ENCODE measurements around the gene EIF2AK3. TPM values are rescaled to one million over a fixed set of nuclear protein-coding genes. Genes with fewer than 3 reads are reported as not detected.

Gene EIF2AK3
- total and polyA plus RNA-seq, 2 of the 13 experiments (the other 11 are each of a cell fraction or from before 2014, with no cell fraction given): 10.3 to 30.6 TPM

DNA sequence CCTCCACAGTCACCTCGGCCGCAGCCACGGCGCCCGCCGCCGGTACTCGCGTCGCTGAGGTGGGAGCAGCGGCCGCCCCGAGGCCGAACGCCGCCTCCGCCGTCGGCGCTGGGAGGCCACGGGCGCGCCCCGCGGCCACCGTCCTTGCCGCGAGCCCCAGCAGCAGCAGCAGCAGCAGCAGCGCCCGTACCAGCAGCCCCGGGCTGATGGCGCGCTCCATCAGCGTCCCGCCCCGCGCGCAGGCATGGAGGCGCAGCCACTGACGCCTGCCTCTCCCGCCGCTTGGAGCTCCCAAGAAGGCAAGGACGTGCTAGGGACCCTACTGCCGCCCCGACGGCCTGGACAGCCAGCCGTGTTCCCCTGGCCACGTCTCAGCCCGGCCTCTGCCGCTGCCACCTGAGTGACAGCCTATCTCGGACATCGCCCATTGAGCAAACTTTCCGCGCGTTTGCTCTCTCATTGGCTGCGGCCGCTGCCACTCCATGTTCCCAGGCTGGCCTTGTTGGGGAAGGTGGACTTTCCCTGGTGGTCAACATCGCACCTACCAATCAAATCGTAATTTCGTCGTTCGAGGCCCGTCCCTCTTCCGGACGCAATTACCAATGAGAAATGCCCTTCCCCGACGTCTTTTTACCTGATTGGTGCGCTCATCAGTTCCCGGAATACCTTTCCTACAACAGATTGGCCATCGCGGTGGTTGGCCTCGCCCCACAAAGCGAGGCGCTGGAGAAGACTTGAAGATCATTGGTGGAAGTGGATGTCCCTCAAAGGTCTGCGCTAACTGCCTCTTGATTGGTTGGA lies at the start of gene EIF2AK3 (continued):
- TF ChIP-seq RXRB (CRISPR knock-in tag; IDR thresholded peaks at IDR 0.05; ENCODE audit: borderline replicate concordance) (peak; percentile 45; the same call in 1 of the 2 replicates), KLF11 (CRISPR knock-in tag; IDR thresholded peaks at IDR 0.05) (peak; percentile 69; the same call in 1 of the 2 replicates), ZNF772 (CRISPR knock-in tag; IDR thresholded peaks at IDR 0.05) (no peak; the same call in 1 of the 2 replicates), ZNF143 (CRISPR knock-in tag; IDR thresholded peaks at IDR 0.05) (no peak; the same call in 1 of the 2 replicates), SUZ12 (IDR thresholded peaks at IDR 0.05; ENCODE audit: low read depth, low read length) (no peak), ZNF720 (CRISPR knock-in tag; IDR thresholded peaks at IDR 0.05) (no peak; the same call in 1 of the 2 replicates), ZNF24 (IDR thresholded peaks at IDR 0.05) (no peak), MLLT10 (CRISPR knock-in tag; IDR thresholded peaks at IDR 0.05) (no peak), ZNF557 (CRISPR knock-in tag; IDR thresholded peaks at IDR 0.05) (no peak), YY1 (IDR thresholded peaks at IDR 0.05; ENCODE audit: insufficient read depth, insufficient replicate concordance, low read depth, low read length) (peak; percentile 83), KLF12 (CRISPR knock-in tag; IDR thresholded peaks at IDR 0.05; ENCODE audit: borderline replicate concordance) (0 out of 2 replicates have a peak, but pooled peaks have one; percentile 20), POGZ (CRISPR knock-in tag; IDR thresholded peaks at IDR 0.05) (peak; percentile 48; the same call in 1 of the 2 replicates), ZBTB21 (CRISPR knock-in tag; IDR thresholded peaks at IDR 0.05) (no peak), ZSCAN9 (CRISPR knock-in tag; IDR thresholded peaks at IDR 0.05; ENCODE audit: borderline replicate concordance) (no peak; the same call in 1 of the 2 replicates), ZNF282 (IDR thresholded peaks at IDR 0.05; ENCODE audit: partially characterized antibody) (no peak), SMAD1 (CRISPR knock-in tag; IDR thresholded peaks at IDR 0.05; ENCODE audit: borderline replicate concordance, low read depth) (no peak), FOXK1 (CRISPR knock-in tag; IDR thresholded peaks at IDR 0.05; ENCODE audit: borderline replicate concordance, low read depth) (peak; percentile 99; the same call in 1 of the 2 replicates), NFYC (CRISPR knock-in tag; IDR thresholded peaks at IDR 0.05) (peak; percentile 99), ZNF460 (CRISPR knock-in tag; IDR thresholded peaks at IDR 0.05; ENCODE audit: borderline replicate concordance) (no peak), SMC3 (IDR thresholded peaks at IDR 0.05; ENCODE audit: low read length) (no peak)
- TF ChIP-seq, protein P1, sequence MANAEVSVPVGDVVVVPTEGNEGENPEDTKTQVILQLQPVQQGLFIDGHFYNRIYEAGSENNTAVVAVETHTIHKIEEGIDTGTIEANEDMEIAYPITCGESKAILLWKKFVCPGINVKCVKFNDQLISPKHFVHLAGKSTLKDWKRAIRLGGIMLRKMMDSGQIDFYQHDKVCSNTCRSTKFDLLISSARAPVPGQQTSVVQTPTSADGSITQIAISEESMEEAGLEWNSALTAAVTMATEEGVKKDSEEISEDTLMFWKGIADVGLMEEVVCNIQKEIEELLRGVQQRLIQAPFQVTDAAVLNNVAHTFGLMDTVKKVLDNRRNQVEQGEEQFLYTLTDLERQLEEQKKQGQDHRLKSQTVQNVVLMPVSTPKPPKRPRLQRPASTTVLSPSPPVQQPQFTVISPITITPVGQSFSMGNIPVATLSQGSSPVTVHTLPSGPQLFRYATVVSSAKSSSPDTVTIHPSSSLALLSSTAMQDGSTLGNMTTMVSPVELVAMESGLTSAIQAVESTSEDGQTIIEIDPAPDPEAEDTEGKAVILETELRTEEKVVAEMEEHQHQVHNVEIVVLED (CRISPR knock-in tag; IDR thresholded peaks at IDR 0.05; ENCODE audit: borderline replicate concordance): peak; percentile 80; the same call in 1 of the 2 replicates
- TF ChIP-seq, protein P2, sequence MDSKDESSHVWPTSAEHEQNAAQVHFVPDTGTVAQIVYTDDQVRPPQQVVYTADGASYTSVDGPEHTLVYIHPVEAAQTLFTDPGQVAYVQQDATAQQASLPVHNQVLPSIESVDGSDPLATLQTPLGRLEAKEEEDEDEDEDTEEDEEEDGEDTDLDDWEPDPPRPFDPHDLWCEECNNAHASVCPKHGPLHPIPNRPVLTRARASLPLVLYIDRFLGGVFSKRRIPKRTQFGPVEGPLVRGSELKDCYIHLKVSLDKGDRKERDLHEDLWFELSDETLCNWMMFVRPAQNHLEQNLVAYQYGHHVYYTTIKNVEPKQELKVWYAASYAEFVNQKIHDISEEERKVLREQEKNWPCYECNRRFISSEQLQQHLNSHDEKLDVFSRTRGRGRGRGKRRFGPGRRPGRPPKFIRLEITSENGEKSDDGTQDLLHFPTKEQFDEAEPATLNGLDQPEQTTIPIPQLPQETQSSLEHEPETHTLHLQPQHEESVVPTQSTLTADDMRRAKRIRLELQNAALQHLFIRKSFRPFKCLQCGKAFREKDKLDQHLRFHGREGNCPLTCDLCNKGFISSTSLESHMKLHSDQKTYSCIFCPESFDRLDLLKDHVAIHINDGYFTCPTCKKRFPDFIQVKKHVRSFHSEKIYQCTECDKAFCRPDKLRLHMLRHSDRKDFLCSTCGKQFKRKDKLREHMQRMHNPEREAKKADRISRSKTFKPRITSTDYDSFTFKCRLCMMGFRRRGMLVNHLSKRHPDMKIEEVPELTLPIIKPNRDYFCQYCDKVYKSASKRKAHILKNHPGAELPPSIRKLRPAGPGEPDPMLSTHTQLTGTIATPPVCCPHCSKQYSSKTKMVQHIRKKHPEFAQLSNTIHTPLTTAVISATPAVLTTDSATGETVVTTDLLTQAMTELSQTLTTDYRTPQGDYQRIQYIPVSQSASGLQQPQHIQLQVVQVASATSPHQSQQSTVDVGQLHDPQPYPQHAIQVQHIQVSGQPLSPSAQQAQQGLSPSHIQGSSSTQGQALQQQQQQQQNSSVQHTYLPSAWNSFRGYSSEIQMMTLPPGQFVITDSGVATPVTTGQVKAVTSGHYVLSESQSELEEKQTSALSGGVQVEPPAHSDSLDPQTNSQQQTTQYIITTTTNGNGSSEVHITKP (CRISPR knock-in tag; IDR thresholded peaks at IDR 0.05; ENCODE audit: low read depth): no peak
- TF ChIP-seq, protein P3, sequence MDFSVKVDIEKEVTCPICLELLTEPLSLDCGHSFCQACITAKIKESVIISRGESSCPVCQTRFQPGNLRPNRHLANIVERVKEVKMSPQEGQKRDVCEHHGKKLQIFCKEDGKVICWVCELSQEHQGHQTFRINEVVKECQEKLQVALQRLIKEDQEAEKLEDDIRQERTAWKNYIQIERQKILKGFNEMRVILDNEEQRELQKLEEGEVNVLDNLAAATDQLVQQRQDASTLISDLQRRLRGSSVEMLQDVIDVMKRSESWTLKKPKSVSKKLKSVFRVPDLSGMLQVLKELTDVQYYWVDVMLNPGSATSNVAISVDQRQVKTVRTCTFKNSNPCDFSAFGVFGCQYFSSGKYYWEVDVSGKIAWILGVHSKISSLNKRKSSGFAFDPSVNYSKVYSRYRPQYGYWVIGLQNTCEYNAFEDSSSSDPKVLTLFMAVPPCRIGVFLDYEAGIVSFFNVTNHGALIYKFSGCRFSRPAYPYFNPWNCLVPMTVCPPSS (IDR thresholded peaks at IDR 0.05): no peak
- TF ChIP-seq, protein P4, sequence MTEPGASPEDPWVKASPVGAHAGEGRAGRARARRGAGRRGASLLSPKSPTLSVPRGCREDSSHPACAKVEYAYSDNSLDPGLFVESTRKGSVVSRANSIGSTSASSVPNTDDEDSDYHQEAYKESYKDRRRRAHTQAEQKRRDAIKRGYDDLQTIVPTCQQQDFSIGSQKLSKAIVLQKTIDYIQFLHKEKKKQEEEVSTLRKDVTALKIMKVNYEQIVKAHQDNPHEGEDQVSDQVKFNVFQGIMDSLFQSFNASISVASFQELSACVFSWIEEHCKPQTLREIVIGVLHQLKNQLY (CRISPR knock-in tag; IDR thresholded peaks at IDR 0.05): peak; percentile 11; the same call in 1 of the 2 replicates
